ENCODE data around the gene IFT20. TPM values are rescaled to one million over a fixed set of nuclear protein-coding genes. Genes with fewer than 3 reads are reported as not detected.

IFT20 gene
- total RNA-seq, 2 donors from 2014 or later = 37.9 to 42.2 TPM

DNA sequence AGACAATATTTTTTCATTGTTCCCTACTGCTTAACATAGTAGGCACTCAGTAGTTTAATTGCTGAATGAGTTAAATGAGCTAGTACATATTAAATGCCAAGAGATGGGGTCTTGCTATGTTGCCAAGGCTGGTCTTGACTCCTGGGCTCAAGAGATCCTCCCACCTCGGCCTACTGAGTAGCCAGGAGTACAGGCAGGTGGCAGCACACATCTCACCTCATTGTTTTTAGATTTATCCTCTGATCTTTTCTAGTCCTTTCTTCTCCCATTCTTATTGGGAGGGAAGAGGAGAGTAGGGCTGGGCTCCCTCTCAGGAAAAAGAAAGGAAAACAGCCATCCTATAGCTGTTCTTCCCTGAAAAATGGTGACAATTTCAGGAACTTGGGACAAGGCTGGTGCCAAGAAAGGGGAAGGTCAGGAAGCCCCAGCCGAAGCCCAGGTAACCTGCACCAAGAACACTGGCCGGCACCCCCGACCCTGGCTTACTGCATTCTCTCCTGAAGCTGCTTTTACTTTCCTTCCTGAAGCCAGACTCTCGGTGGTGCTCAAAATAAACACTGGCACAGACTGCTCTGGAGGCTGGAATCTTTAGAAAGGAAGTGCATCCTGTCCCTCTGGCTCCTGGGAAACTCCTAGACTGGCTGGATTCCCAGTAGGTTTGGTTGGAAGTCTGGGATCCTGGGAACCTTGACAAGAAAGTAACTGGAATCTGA is 2.9 kb upstream of the IFT20 start:
- DNase-seq = no peak
- Histone ChIP-seq H3K27ac (peak overlapping the region in 2 of 4 donors; percentile 28 to 52), H3K4me3 (no peak overlapping the region), H3K27me3 (no peaks in the 10 kb centered on the region), H3K4me1 (peaks cover 42% of the 10 kb centered on the region), H3K9me3 (no peaks in the 10 kb centered on the region), H3K36me3 (replicated peaks in 1 of 2; ENCODE audit: insufficient read depth in 1 of 2, low read depth in 2 of 2) (peaks cover 0 to 24% of the 10 kb centered on the region in 2 donors)
- intact Hi-C loops (cut with DNase I) = no loop called here
- TF ChIP-seq, protein P1, sequence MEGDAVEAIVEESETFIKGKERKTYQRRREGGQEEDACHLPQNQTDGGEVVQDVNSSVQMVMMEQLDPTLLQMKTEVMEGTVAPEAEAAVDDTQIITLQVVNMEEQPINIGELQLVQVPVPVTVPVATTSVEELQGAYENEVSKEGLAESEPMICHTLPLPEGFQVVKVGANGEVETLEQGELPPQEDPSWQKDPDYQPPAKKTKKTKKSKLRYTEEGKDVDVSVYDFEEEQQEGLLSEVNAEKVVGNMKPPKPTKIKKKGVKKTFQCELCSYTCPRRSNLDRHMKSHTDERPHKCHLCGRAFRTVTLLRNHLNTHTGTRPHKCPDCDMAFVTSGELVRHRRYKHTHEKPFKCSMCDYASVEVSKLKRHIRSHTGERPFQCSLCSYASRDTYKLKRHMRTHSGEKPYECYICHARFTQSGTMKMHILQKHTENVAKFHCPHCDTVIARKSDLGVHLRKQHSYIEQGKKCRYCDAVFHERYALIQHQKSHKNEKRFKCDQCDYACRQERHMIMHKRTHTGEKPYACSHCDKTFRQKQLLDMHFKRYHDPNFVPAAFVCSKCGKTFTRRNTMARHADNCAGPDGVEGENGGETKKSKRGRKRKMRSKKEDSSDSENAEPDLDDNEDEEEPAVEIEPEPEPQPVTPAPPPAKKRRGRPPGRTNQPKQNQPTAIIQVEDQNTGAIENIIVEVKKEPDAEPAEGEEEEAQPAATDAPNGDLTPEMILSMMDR (IDR thresholded peaks at IDR 0.05) = no peak
- TF ChIP-seq POLR2A (IDR thresholded peaks at IDR 0.05) = no peak
- no peak for ATAC-seq
- 59 to 68% methylated on average over 5 of the region's 5 CpGs for WGBS, 2 donors

DNA sequence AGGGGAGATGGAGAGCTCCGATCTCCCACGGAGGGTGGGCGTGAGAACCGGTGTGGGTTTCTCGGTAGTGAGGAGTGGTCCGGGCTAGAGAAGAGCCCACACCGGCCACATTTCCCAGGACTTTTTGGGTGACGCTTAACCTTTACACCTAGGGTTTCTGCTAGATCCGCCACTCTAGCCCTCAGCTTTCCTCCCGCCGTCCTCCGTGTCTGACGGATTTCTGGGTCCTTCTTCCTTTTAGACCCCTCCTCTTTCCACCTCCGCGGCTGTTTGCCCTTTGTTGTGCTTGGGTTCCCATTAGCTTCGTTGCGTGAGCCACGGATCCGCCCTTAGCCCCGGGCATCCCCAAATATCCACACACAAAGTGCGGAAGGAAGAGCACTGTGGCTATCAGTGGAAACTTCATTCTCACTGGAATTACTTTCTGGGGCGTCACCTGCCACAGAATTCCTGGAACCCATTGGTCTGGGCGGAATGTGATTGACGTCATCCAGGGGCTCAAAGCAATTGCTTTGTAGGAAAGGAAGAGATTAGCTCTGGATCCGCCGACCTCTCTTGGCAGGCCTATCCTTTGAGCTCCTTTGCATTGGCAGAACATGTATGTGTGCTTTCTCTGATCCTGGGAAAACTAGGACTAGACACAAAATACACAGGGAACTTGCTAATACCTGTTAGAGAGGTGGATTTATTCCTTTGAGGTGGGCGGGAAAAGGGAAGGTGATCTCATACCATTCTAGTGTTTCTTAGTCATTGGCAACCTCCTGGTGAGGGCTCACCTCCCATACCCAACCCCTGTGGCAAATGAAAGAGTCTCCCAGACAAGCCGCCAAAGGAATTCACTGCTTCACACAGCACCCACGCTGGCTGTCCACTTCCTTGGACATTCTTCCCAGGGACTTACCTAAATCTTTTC is 943 bp upstream of the IFT20 start:
- H3K4me3 ChIP-seq = peak overlapping the region; percentile 60 to 91
- 2 to 3% methylated on average over 29 of the region's 29 CpGs for WGBS, 2 donors
- peaks cover 62% of the 10 kb centered on the region for H3K4me1 ChIP-seq
- TF ChIP-seq POLR2A (IDR thresholded peaks at IDR 0.05) = peak in 2 of 3 donors; percentile 51 to 59
- TF ChIP-seq, protein P1 (IDR thresholded peaks at IDR 0.05) = no peak
- no peaks in the 10 kb centered on the region for H3K9me3 ChIP-seq
- peaks cover 0 to 6% of the 10 kb centered on the region in 2 donors for H3K36me3 ChIP-seq (replicated peaks in 1 of 2; ENCODE audit: insufficient read depth in 1 of 2, low read depth in 2 of 2)
- H3K27me3 ChIP-seq = no peaks in the 10 kb centered on the region
- H3K27ac ChIP-seq = peak overlapping the region; percentile 92 to 97 (median 96)
- intact Hi-C loops (cut with DNase I) = no loop called here
- ATAC-seq = peak; percentile 38
- DNase-seq = peak; percentile 67 to 89 (median 72)

DNA sequence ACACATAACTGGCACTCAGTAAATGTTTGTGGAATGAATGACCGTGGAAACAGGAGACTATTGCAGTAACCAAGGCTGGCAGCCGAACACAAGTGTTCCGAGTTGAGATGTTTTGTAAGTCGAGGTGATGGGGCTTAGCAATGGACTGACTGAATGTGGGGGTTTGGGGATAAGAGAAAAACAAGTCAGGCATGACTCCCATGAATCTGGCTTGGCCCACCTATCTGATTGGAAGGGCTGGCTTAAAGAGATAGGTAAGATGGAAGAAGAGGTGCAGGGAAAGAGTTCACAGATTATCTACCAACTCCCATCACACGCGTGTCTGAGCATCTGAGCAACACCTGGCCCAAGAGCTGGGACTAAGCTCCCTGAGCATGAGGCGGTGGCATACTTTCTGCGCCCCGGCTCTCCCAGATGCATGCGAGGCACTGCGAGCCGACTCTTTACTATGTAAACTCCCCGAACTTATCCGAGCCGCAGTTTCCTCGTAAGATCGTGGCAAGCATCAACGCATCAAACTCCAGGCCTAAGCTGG is 539 bp downstream of the IFT20 start:
- DNase-seq = peak in 1 of 4 donors; percentile 44
- TF ChIP-seq, protein P1 (IDR thresholded peaks at IDR 0.05) = no peak
- no peak for TF ChIP-seq POLR2A (IDR thresholded peaks at IDR 0.05)
- intact Hi-C loops (cut with DNase I) = no loop called here
- Histone ChIP-seq H3K4me1 (peaks cover 64% of the 10 kb centered on the region), H3K36me3 (replicated peaks in 1 of 2; ENCODE audit: insufficient read depth in 1 of 2, low read depth in 2 of 2) (no peaks in the 10 kb centered on the region), H3K4me3 (peak overlapping the region; percentile 49 to 89), H3K27me3 (no peaks in the 10 kb centered on the region), H3K27ac (peak overlapping the region; percentile 74 to 97 (median 93)), H3K9me3 (no peaks in the 10 kb centered on the region)
- 3 to 4% methylated on average over 15 to 18 of the region's 18 CpGs for WGBS, 2 donors
- ATAC-seq = no peak

DNA sequence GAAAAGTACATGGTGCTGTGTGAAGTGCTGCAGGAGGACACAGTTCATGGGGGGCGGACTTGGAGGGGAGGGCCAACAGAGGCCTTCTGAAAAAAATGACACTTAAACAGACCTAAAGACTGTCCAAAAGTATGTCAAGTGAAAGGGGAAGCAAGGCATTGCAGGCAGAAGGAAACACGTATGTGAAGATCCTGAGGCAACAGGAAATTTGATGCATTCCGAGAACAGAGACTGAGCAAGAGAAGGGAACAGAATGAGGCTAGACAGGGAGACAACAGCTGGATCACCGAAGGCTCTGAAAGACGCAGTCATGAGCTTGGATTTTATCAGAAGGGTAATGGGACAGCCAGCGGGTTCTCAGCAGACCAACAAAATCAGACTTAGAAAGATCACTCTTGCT is 1.1 kb downstream of the IFT20 start:
- Histone ChIP-seq H3K4me3 (no peak overlapping the region), H3K27me3 (no peaks in the 10 kb centered on the region), H3K9me3 (no peaks in the 10 kb centered on the region), H3K27ac (peak overlapping the region; percentile 74 to 97 (median 93)), H3K36me3 (replicated peaks in 1 of 2; ENCODE audit: insufficient read depth in 1 of 2, low read depth in 2 of 2) (no peaks in the 10 kb centered on the region), H3K4me1 (peaks cover 64% of the 10 kb centered on the region)
- intact Hi-C loops (cut with DNase I) = no loop called here
- TF ChIP-seq POLR2A (IDR thresholded peaks at IDR 0.05) = no peak
- TF ChIP-seq, protein P1 (IDR thresholded peaks at IDR 0.05) = no peak
- ATAC-seq = no peak
- WGBS, 2 donors = 26 to 29% methylated on average over 6 of the region's 6 CpGs
- DNase-seq = no peak

Measured in body of pancreas (tissue), 4 donors.